Lower leg skin (tissue), 4 donors: ENCODE results near the gene WASHC3. TPM values are rescaled to one million over a fixed set of nuclear protein-coding genes. Genes with fewer than 3 reads are reported as not detected.

Experiments used
- DNase-seq, 2 donors: peaks; one replicate each; pipeline ENCODE4 v3.0.0-alpha.2; 2019; ENCODE audit warnings: low spot score in 2 of 2
- H3K4me3 ChIP-seq: fragments of 200-600 bp; sonication (generic); 2 replicates; pipeline ENCODE4 v1.5.1; 2017; ENCODE audit warnings: mild to moderate bottlenecking, low read depth; ENCODE audit not compliant: poor library complexity, severe bottlenecking
- POLR2A ChIP-seq, 2 donors: fragments of 450-650 bp; IDR thresholded peaks; one replicate each; pipeline ENCODE4 v1.6.1; 2016 to 2017; ENCODE audit warnings: antibody characterized with exemption in 2 of 2, mild to moderate bottlenecking in 1 of 2, moderate library complexity in 1 of 2
- WGBS, 2 donors: methylation state at CpG; one replicate each; pipeline ENCODE4 v1.1.5; 2018; 5-methylcytosine and 5-hydroxymethylcytosine counted together
- intact Hi-C: fragments of 100-400 bp; cut with DNase I; formaldehyde crosslinking; loops from one replicate; pipeline ENCODE4 v1.15.0; 2023; ENCODE audit warnings: low total_unique reads
- total RNA-seq, 4 donors: library from RNA; depleted of rRNA; stranded (reverse); fragments of >200 nt; gene quantifications; one replicate each; pipeline ENCODE4 v1.1.0, GENCODE V29; 2016
- TF ChIP-seq, protein P1 (sequence below), 3 donors: fragments of 450-650 bp; IDR thresholded peaks; one replicate each; pipeline ENCODE4 v1.5.1; 2016; ENCODE audit warnings: antibody characterized with exemption in 3 of 3, mild to moderate bottlenecking in 3 of 3, moderate library complexity in 2 of 3

WASHC3 gene
- total RNA-seq, 4 donors from 2014 or later, result 33.5 to 74.7 (median 53.6) TPM

DNA sequence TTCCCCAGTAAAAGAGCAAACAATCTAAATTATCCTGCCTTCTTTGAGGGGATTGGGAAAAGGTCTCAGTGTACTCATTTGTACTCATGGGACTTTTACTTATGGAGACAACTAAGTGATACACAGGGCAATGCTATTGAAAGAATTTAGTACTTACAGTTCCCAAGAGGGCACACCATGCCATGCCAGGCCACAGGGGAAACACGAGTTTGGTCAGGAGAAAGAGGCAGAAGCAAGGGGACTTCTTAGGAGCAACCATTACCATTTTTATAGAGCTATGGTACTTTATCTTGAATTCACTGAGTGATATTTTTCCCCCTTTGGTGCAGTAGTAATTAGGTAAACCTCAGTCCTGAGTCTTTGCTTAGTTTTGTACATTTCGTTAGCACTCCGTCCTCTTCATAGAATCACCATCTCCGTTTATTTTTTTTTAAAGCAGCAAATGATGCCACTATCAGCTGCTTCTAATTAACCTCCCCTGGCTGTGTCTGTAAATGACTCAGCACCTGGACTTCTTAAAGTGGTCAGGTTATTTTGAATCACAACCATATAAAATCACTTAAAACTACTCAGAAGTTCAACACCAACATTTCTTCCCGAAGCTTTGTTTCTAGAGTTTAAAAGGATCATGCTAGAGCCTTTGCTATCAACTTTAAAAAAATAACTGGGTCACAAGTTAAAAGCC is 5.9 kb upstream of the WASHC3 start:
- WGBS, 2 donors, result 60 to 61% methylated on average over 5 of the region's 5 CpGs
- TF ChIP-seq, protein P1, sequence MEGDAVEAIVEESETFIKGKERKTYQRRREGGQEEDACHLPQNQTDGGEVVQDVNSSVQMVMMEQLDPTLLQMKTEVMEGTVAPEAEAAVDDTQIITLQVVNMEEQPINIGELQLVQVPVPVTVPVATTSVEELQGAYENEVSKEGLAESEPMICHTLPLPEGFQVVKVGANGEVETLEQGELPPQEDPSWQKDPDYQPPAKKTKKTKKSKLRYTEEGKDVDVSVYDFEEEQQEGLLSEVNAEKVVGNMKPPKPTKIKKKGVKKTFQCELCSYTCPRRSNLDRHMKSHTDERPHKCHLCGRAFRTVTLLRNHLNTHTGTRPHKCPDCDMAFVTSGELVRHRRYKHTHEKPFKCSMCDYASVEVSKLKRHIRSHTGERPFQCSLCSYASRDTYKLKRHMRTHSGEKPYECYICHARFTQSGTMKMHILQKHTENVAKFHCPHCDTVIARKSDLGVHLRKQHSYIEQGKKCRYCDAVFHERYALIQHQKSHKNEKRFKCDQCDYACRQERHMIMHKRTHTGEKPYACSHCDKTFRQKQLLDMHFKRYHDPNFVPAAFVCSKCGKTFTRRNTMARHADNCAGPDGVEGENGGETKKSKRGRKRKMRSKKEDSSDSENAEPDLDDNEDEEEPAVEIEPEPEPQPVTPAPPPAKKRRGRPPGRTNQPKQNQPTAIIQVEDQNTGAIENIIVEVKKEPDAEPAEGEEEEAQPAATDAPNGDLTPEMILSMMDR (IDR thresholded peaks at IDR 0.05), result no peak
- no peak for TF ChIP-seq POLR2A (IDR thresholded peaks at IDR 0.05)
- H3K4me3 ChIP-seq, result no peak overlapping the region
- intact Hi-C loops, result no loop called here
- no peak for DNase-seq

DNA sequence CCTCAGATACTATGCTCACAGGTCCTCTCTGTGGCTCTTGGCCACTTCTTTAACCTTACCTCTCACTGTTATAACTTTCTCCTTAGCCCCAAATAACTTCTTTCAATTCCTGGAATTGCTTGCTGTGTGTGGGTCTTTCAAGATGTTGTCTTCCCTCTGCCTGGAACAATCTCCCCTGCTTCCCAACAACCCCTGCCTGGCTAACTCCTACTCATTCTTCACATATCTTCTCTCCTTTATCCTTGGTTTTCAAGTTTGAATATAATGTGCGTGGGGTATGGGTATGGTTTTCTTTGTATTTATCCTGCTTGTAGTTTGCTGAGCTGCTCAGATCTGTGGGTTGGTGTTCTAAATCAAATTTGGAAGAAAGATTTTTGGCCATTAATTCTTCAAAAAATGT is 2.7 kb upstream of the WASHC3 start:
- intact Hi-C loops, result no loop called here
- DNase-seq, result no peak
- WGBS, 2 donors, result 79 to 97% methylated on average over 1 of the region's 1 CpG
- no peak overlapping the region for H3K4me3 ChIP-seq
- TF ChIP-seq POLR2A (IDR thresholded peaks at IDR 0.05), result no peak
- TF ChIP-seq, protein P1 (IDR thresholded peaks at IDR 0.05), result no peak

DNA sequence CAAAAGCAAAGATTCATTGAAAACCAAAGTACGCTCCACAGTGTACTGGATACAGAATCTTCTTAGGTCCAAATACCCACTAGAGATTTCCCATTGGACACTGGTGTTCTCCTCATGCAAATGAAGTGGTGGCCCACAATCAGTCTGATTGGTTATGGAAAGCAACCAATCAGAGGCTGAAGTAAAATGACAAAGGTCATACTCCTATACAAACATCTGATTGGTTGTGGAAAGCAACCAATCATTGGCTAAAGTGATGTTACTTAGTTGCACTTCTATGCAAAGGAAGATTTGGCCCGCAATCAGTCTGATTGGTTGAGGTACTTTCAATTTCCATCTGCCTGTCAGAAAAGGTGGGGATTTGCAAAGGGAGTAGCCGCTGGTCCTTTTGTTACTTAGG is 1.3 kb upstream of the WASHC3 start:
- DNase-seq, result no peak
- TF ChIP-seq, protein P1 (IDR thresholded peaks at IDR 0.05), result no peak
- no peak for TF ChIP-seq POLR2A (IDR thresholded peaks at IDR 0.05)
- WGBS, 2 donors, result 96 to 100% methylated on average over 3 of the region's 3 CpGs
- intact Hi-C loops, result no loop called here
- H3K4me3 ChIP-seq, result no peak overlapping the region

DNA sequence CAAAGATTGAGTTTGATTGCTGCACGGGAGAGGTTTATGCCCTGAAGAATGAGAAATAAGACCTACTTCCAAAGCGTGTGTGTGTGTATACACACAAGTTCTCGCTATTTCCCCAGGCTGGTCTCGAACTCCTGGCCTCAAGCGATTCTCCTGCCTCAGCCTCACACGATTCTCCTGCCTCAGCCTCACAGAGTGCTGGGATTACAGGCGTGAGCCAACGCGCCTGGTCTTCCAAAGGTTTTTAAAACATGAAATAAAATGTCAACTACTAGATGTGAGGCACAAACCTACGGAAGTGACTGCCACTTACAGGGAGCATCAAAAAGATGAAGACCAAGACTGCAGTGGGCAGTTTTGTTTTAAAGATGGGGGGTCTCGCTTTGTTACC is 622 bp upstream of the WASHC3 start:
- whole genome bisulfite sequencing, 2 donors, result 82 to 83% methylated on average over 11 of the region's 11 CpGs
- TF ChIP-seq, protein P1 (IDR thresholded peaks at IDR 0.05), result no peak
- TF ChIP-seq POLR2A (IDR thresholded peaks at IDR 0.05), result no peak
- H3K4me3 ChIP-seq, result no peak overlapping the region
- intact Hi-C loops, result no loop called here
- DNase-seq, result no peak

DNA sequence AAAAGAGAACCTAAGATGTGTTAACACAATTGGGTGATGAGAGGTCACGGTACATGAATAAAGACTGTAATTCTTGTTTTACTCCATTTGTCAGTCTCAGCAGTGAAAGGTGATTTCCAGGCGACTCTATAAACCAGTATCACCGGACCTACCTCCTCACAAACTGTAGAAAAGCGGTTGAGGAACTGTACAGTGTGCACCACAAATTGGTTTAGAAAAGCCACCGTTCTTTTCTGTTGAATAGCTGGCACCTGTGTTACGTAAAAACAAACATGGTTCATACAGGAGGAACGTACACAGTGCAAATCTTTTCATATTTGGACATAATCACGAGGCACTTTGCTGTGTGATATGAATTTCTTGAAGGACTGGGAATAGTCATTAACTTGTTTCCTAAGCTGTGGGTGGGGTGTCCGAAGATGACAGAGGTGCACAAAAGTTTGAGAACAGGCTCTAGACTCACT is 663 bp downstream of the WASHC3 start:
- intact Hi-C loops, result no loop called here
- no peak for DNase-seq
- no peak for TF ChIP-seq POLR2A (IDR thresholded peaks at IDR 0.05)
- TF ChIP-seq, protein P1 (IDR thresholded peaks at IDR 0.05), result no peak
- WGBS, 2 donors, result 15 to 18% methylated on average over 9 of the region's 9 CpGs
- H3K4me3 ChIP-seq, result peak overlapping the region; percentile 87

DNA sequence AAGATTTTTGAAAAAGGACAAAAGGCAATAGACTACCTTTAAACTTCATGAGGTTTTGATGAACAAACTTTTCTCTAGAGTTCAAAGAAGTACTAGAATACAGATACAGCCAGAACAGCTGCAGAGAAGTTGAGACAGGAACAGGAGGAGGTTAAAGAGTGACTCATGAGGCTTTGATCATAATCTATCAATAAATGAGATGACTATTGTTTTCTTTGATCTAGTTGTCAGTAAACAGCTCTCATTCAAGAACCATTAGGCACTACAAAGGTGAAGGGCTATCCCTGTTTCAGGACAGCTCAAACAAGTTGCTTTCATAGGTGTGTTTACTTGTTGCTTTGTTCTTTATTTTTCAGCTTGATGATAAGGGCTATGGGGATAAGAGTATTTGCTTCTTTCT is 2.4 kb downstream of the WASHC3 start:
- TF ChIP-seq POLR2A (IDR thresholded peaks at IDR 0.05), result no peak
- TF ChIP-seq, protein P1 (IDR thresholded peaks at IDR 0.05), result no peak
- no peak overlapping the region for H3K4me3 ChIP-seq
- DNase-seq, result no peak
- intact Hi-C loops, result no loop called here
